A549 (cell line): Measurements from ENCODE around the gene HSH2D. TPM values are rescaled to one million over a fixed set of nuclear protein-coding genes. Genes with fewer than 3 reads are reported as not detected.

Experiments used
- ATAC-seq, 2 experiments: fragments of 200-7000 bp in 1 of 2; fragments of >200 bp in 1 of 2; cut with Nextera tagmentation in 1 of 2; cut with Tn5 transposase in 1 of 2; 3 replicates each; pipeline versions ENCODE4 v1.8.0 to v1.9.1; 2018 to 2020; ENCODE audit warnings: mild to moderate bottlenecking in 1 of 2, moderate library complexity in 1 of 2
- CTCF ChIA-PET: fragments of 300-600 bp; sonication (Branson Sonifier 250); formaldehyde crosslinking; extraction: SDS; loops from one replicate; lab custom pipeline; 2021; ENCODE audit warnings: antibody characterized with exemption, inconsistent platforms; lab: Yijun Ruan, JAX
- POLR2A ChIA-PET: fragments of 350-600 bp; formaldehyde crosslinking; extraction: SDS; loops from one replicate; lab custom pipeline; 2021; ENCODE audit warnings: antibody characterized with exemption, inconsistent platforms; lab: Yijun Ruan, JAX
- DNase-seq, 2 experiments: peaks; one replicate each; pipeline versions ENCODE4 v3.0.0 to v3.0.0-alpha.2; 2011 to 2016; ENCODE audit warnings: low read depth in 1 of 2, low spot score in 1 of 2
- FAIRE-seq: peaks from 2 replicates; lab custom pipeline; 2011; peaks lifted over from hg19 to GRCh38; lab: Jason Lieb, UNC
- H3K27ac ChIP-seq, 2 experiments: fragments of >200 bp; sonication (Bioruptor Twin); formaldehyde crosslinking; 3 replicates each; pipeline ENCODE4 v1.5.1; 2016 to 2017
- H3K4me1 ChIP-seq: fragments of >200 bp; sonication (Bioruptor Twin); formaldehyde crosslinking; 3 replicates; pipeline ENCODE4 v1.6.1; 2016
- H3K4me2 ChIP-seq: fragments of >200 bp; sonication (Bioruptor Twin); formaldehyde crosslinking; 3 replicates; pipeline ENCODE4 v1.6.1; 2016
- H3K4me3 ChIP-seq: fragments of >200 bp; sonication (Bioruptor Twin); formaldehyde crosslinking; 3 replicates; pipeline ENCODE4 v1.5.1; 2016
- H3K9me3 ChIP-seq: fragments of >200 bp; sonication (Bioruptor Twin); formaldehyde crosslinking; 3 replicates; pipeline ENCODE4 v1.6.1; 2016
- CBX2 ChIP-seq: fragments of 200-600 bp; sonication (generic); IDR thresholded peaks from 2 replicates; pipeline ENCODE4 v1.6.1; 2016; ENCODE audit warnings: low read depth, mild to moderate bottlenecking, borderline replicate concordance
- CBX8 ChIP-seq: fragments of 200-600 bp; sonication (generic); IDR thresholded peaks from 2 replicates; pipeline ENCODE4 v1.6.1; 2016
- CEBPB ChIP-seq, 2 experiments: fragments of >200 bp in 1 of 2; sonication (Bioruptor Twin) in 1 of 2; formaldehyde crosslinking in 1 of 2; IDR thresholded peaks; 2 replicates each; pipeline ENCODE4 v1.6.1; 2012 to 2016
- E2F6 ChIP-seq: IDR thresholded peaks from 2 replicates; pipeline ENCODE4 v1.6.1; 2012; ENCODE audit warnings: low read depth, borderline replicate concordance
- EHF ChIP-seq: fragments of 250-450 bp; sonication (Bioruptor Pico); IDR thresholded peaks from 2 replicates; pipeline ENCODE4 v1.5.0; 2020; ENCODE audit warnings: mild to moderate bottlenecking
- ELK1 ChIP-seq: fragments of 150-350 bp; IDR thresholded peaks from 2 replicates; pipeline ENCODE4 v1.6.1; 2014; ENCODE audit warnings: low read depth, mild to moderate bottlenecking, low read length
- EP300 ChIP-seq, 2 experiments: fragments of >200 bp; sonication (Bioruptor Twin); formaldehyde crosslinking; IDR thresholded peaks; 2 replicates in 1 of 2; 3 replicates in 1 of 2; pipeline ENCODE4 v1.6.1; 2016 to 2017
- ESRRA ChIP-seq: fragments of 150-350 bp; IDR thresholded peaks from 2 replicates; pipeline ENCODE4 v1.6.1; 2014; ENCODE audit warnings: mild to moderate bottlenecking, low read length, borderline replicate concordance
- FOSB ChIP-seq: fragments of 250-450 bp; sonication (Bioruptor Pico); IDR thresholded peaks from 2 replicates; pipeline ENCODE4 v1.5.0; 2020; ENCODE audit warnings: mild to moderate bottlenecking, moderate library complexity
- FOXS1 ChIP-seq: fragments of 250-450 bp; sonication (Bioruptor Pico); IDR thresholded peaks from 2 replicates; pipeline ENCODE4 v1.5.0; 2020; ENCODE audit warnings: mild to moderate bottlenecking, moderate library complexity
- GATA3 ChIP-seq: IDR thresholded peaks from 2 replicates; pipeline ENCODE4 v1.6.1; 2012; ENCODE audit warnings: borderline replicate concordance
- HDAC2 ChIP-seq: fragments of 200-600 bp; sonication (generic); IDR thresholded peaks from 2 replicates; pipeline ENCODE4 v1.6.1; 2016
- HEYL ChIP-seq: fragments of 250-450 bp; sonication (Bioruptor Pico); IDR thresholded peaks from 2 replicates; pipeline ENCODE4 v1.8.0; 2021; ENCODE audit warnings: mild to moderate bottlenecking, moderate library complexity
- HOXA7 ChIP-seq: fragments of 250-450 bp; sonication (Bioruptor Pico); IDR thresholded peaks from 2 replicates; pipeline ENCODE4 v1.5.0; 2020; ENCODE audit warnings: mild to moderate bottlenecking, moderate library complexity
- HOXB5 ChIP-seq: fragments of 250-450 bp; sonication (Bioruptor Pico); IDR thresholded peaks from 2 replicates; pipeline ENCODE4 v1.5.0; 2020; ENCODE audit warnings: mild to moderate bottlenecking, moderate library complexity
- JUN ChIP-seq, 2 experiments: fragments of >200 bp; sonication (Bioruptor Twin); formaldehyde crosslinking; IDR thresholded peaks; 2 replicates in 1 of 2; 3 replicates in 1 of 2; pipeline ENCODE4 v1.6.1; 2016 to 2017
- JUNB ChIP-seq: fragments of >200 bp; sonication (Bioruptor Twin); formaldehyde crosslinking; IDR thresholded peaks from 2 replicates; pipeline ENCODE4 v1.6.1; 2016
- KDM5A ChIP-seq: fragments of 200-600 bp; sonication (generic); IDR thresholded peaks from 2 replicates; pipeline ENCODE4 v1.6.1; 2016; ENCODE audit warnings: antibody characterized with exemption, mild to moderate bottlenecking
- MYC ChIP-seq: IDR thresholded peaks from 2 replicates; pipeline ENCODE4 v1.6.1; 2012; ENCODE audit warnings: mild to moderate bottlenecking, inconsistent platforms, low read length, improper control_type of control experiment, borderline replicate concordance
- NPAS2 ChIP-seq: fragments of 250-450 bp; sonication (Bioruptor Pico); IDR thresholded peaks from 2 replicates; pipeline ENCODE4 v1.8.0; 2022; ENCODE audit warnings: mild to moderate bottlenecking, moderate library complexity, borderline replicate concordance
- NR3C1 ChIP-seq: fragments of >200 bp; sonication (Bioruptor Twin); formaldehyde crosslinking; IDR thresholded peaks from 3 replicates; pipeline ENCODE4 v1.6.1; 2017
- PBX3 ChIP-seq: IDR thresholded peaks from 2 replicates; pipeline ENCODE4 v1.6.1; 2012
- POLR2A ChIP-seq: IDR thresholded peaks from 2 replicates; pipeline ENCODE4 v1.6.1; 2012; ENCODE audit warnings: mild to moderate bottlenecking, low read length
- RARB ChIP-seq: fragments of 250-450 bp; sonication (Bioruptor Pico); IDR thresholded peaks from 2 replicates; pipeline ENCODE4 v1.8.0; 2021; ENCODE audit warnings: mild to moderate bottlenecking, moderate library complexity
- ZNF302 ChIP-seq: fragments of 250-450 bp; sonication (Bioruptor Pico); IDR thresholded peaks from 2 replicates; pipeline ENCODE4 v1.9.0; 2021; ENCODE audit warnings: inconsistent platforms, mild to moderate bottlenecking, moderate library complexity
- ZSCAN20 ChIP-seq: fragments of 250-450 bp; sonication (Bioruptor Pico); IDR thresholded peaks from 2 replicates; pipeline ENCODE4 v1.8.0; 2022; ENCODE audit warnings: mild to moderate bottlenecking, moderate library complexity
- WGBS: methylation state at CpG from one replicate; pipeline ENCODE4 v1.1.6; 2017; ENCODE audit errors: missing lambda C conversion rate; 5-methylcytosine and 5-hydroxymethylcytosine counted together
- polyA plus RNA-seq, 4 experiments: library from polyadenylated mRNA; depleted of rRNA in 3 of 4; stranded (reverse); fragments of >200 nt; fragmentation: RNase III in 1 of 4; extraction: RNeasy Plus Mini Kit Qiagen cat#74134 plus additional on column Dnase treatment in 1 of 4; gene quantifications; 2 replicates in 3 of 4; 3 replicates in 1 of 4; pipeline ENCODE4 v1.2.3, GENCODE V29; 2011 to 2017

The HSH2D gene
- polyA plus RNA-seq, 2 of the 4 experiments (the other 2 are of a cell fraction), result 0.05 TPM; not detected in 1

GRCh38 chr19:16164222-16164890 is 20.9 kb downstream of the HSH2D start:
- no peak overlapping the region for H3K4me3 ChIP-seq
- H3K27ac ChIP-seq, result no peak overlapping the region; a peak in 1 of 6 replicates
- no peaks in the 10 kb centered on the region for H3K9me3 ChIP-seq
- WGBS, result 84% methylated on average over 12 of the region's 13 CpGs
- ChIA-PET POLR2A (no interaction called here), CTCF (interaction anchor here (0.7 to 1.5 kb wide), 3 partner anchors 12 to 123 kb away, joined by 3 read pairs; no protein-coding TSS in a partner anchor)
- peaks cover 29% of the 10 kb centered on the region for H3K4me1 ChIP-seq
- no peak overlapping the region for H3K4me2 ChIP-seq
- TF ChIP-seq ELK1 (no peak), NPAS2 (no peak), ESRRA (no peak), HOXB5 (no peak), E2F6 (no peak), EHF (CRISPR knock-in tag) (no peak), EP300 (IDR thresholded peaks at IDR 0.05) (no peak), CBX8 (no peak), NR3C1 (no peak), RARB (CRISPR knock-in tag) (no peak), CEBPB (IDR thresholded peaks at IDR 0.05) (no peak), JUN (IDR thresholded peaks at IDR 0.05) (no peak), ZNF302 (CRISPR knock-in tag) (no peak), POLR2A (no peak), CBX2 (no peak), HOXA7 (no peak), MYC (no peak), FOXS1 (CRISPR knock-in tag) (no peak), HDAC2 (no peak), JUNB (no peak)
- ATAC-seq (no peak), FAIRE-seq (no peak), DNase-seq (no peak)

- WGBS, result 83% methylated on average over 1 of the region's 1 CpG
- ChIA-PET POLR2A (no interaction called here), CTCF (no interaction called here)
- ATAC-seq (no peak), DNase-seq (no peak), FAIRE-seq (no peak)
- H3K4me2 ChIP-seq, result no peak overlapping the region
- H3K27ac ChIP-seq, result no peak overlapping the region
- H3K9me3 ChIP-seq, result no peaks in the 10 kb centered on the region
- TF ChIP-seq ELK1 (no peak), ZSCAN20 (CRISPR knock-in tag) (no peak), GATA3 (no peak), HEYL (CRISPR knock-in tag) (no peak), FOSB (CRISPR knock-in tag) (no peak), KDM5A (no peak), PBX3 (no peak)
- peaks cover 18% of the 10 kb centered on the region for H3K4me1 ChIP-seq
- H3K4me3 ChIP-seq, result no peak overlapping the region
These were observed 22.9 kb downstream of the HSH2D start for GRCh38 chr19:16166417-16166816.
